ENCODE results near the gene CHST8.

Gene CHST8

DNA sequence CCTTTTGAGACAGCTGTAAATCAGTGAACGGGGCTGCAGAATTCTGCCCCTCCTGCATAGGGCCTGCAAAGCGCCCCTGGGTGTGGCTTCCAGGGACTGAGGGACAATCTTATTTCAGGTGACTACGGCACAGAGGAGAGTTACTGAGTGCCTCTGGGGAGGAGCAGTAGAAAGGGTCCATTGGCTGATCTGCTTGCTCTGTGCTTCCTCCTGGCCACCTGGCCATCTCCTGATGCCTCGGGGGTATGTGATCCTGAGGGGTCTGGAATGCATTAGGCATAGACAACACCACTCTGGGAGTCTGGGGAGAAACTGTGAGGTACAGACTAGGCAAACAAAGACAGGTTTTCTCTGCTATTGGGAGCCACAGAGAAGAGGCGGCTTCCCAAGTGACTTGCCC lies 177.7 kb downstream of the CHST8 start:
- DNase-seq (ENCODE audit: extremely low spot score, insufficient read length, low read depth) (no peak), FAIRE-seq (no peak)

DNA sequence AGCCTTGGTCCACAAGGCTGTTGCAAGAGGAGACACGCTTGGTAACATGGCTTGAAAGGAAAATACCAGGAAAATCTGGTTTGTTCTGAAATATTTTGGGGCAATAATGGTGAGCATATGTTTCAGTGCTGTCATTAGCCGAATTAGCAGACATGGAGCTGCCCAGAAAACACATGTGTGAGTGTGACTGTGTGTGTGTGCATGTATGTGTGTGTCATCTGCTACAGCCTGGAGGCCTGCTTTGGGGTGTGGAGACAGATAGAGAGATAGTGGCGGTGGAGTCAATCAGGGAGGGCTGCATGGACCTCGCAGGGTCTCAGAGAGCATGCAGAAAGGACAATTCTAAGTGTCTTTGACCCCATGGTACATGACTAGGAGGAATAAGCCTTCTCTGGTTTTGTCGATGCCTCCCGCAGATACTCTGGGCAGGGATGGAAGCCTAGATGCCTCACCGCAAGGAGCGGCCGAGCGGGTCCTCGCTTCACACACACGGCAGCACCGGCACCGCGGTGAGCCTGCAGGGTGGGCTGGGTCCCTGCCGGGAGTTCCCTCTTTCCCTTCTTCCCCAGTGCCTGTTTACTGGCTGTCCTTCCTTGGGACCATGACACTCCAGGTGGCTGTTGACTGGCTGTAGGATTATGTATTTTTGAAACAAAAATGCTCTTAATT lies 178.4 kb downstream of the CHST8 start:
- FAIRE-seq: no peak

DNA sequence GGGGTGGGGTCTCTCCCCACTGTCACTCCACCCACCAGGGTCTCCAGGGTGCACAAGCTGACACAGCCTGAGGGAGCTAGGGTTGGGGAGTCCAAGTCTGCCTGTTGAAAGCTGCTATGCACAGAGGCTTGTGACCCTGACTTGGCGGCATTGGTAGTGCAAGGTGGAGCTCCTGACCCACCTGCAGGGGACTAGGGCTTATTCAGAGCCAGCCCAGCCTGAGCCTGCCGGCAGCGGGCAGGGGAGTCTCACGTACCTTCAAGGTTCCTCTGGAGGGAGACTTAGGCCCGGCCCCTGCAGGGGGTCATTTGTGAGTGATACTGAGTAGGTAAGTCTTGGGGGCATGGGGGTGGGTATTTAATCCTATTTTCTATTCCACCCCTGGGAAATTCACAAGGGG lies 179.7 kb downstream of the CHST8 start:
- FAIRE-seq: no peak
- DNase-seq (ENCODE audit: extremely low spot score, insufficient read length, low read depth): no peak

More for the DNA sequence above, 178.4 kb downstream of the CHST8 start:
- DNase-seq (ENCODE audit: extremely low spot score, insufficient read length, low read depth): no peak

DNA sequence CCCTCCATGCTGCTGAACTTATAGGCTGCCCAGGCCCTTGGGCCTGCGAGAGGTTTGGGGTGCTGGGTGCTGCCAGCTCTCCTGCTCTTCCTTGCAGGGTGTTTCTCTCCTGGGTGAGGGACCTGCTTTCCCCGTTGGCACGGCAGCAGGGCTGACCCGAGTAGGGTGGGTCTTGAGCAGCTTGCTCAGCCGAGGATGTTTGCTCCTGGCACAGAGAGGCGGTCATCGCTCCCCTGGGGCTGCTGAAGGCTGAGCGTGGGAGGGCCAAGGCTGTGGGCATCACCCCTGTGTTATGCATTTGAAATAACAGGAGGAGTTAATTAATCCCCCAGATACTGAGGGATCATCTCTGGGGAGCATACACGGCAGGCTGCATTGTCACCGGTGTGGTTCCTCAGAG lies 180.2 kb downstream of the CHST8 start:
- no peak for FAIRE-seq
- DNase-seq (ENCODE audit: extremely low spot score, insufficient read length, low read depth): no peak

DNA sequence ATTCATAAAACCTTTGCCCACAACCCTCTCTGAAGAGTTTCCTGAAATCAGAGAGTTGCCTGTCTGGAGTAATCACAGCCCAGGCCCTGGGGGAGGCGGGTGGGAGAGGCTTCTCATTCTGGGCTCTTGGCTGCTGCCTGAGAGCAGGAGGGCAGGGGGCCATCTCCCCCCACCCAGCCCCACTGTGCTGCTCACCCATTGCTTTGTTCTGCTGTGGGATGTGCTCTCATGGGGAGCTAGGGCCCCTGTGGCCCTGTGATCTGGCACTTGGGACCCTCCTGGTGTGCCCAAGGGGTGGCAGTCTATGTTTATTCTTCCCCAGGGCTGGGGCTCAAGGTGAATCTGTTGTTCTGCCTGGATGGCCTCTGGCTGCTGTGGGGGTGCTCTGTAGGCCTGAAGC lies 181.0 kb downstream of the CHST8 start:
- no peak for FAIRE-seq

DNA sequence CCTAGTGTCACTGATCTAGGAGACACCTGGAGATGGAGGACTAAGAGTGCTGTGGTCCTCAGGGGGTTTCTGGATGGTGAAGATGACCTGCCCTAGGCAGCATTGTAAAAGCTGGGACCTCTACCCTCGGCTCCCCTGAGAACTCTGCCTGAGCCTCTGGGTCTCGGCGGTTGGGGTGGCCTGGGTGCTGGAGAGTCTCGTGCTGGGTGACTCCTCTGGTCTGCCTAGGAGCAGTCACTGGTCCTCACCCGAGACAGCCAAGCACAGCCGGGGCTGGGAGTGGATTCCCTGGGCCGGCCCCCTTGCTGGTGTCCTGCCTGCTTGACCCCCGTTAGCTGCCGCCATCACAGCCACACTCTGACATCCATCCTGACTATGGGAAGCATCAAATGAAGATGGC lies 181.6 kb downstream of the CHST8 start:
- DNase-seq (ENCODE audit: extremely low spot score, insufficient read length, low read depth) (no peak), FAIRE-seq (no peak)

More for the DNA sequence above, 181.0 kb downstream of the CHST8 start:
- DNase-seq (ENCODE audit: extremely low spot score, insufficient read length, low read depth): no peak

DNA sequence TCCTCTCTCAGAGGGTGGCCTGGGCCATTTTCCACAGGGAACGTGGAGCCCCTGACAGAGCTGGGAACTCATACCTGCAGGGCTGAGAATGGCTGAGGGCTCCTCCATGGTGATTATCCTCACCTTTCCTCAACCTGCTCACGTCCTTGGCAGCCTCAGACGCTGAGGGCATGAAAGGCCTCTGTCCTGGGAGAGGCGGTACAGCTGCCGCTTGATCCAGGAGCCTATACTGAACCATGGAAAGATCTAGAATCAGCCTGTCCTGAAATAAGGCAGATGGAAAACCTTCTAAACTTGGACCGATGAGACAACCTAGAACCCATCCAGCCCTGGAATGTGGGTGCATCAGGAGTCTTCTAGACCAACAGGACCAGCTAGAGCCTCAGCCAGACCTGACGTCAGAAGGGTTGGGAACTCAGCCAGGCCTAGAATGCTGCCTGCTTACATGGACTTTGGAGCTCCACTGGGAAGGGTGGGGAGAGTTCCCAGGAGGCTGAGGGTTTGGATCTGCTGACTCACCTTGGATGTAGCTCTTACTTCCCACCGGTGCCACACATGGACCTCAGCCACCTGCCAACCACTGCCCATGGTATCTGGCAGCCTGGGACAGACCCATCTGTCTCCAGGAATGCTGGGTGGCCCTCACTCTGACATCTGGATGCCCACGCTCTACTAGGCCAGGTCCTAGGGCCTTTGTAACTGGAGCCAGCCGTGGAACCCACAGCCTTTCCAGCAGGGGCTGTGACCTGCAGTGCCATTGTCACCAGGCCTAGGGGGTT lies 182.5 kb downstream of the CHST8 start:
- DNase-seq (ENCODE audit: extremely low spot score, insufficient read length, low read depth) (no peak), FAIRE-seq (no peak)

DNA sequence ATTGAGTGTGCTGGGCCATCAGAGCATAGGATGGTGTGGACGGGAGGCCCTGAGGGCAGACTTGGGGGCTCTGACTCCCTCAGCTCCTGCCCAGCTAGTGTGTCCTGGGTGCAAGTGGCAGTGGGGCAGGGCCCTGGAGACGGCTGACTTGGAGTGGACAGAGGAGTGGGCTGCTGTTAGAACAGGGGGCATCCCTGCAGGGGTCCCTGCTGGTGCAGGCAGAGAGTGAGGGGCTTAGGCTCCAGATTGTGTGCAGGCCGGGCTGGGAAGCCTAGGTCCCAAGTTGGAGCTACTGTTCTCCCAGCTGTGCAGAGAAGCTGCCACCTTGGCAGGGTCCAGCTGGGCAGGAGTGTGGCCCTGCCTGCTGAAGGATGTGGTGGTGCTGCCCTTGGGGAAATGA lies 183.6 kb downstream of the CHST8 start:
- DNase-seq (ENCODE audit: extremely low spot score, insufficient read length, low read depth): no peak
- no peak for FAIRE-seq

DNA sequence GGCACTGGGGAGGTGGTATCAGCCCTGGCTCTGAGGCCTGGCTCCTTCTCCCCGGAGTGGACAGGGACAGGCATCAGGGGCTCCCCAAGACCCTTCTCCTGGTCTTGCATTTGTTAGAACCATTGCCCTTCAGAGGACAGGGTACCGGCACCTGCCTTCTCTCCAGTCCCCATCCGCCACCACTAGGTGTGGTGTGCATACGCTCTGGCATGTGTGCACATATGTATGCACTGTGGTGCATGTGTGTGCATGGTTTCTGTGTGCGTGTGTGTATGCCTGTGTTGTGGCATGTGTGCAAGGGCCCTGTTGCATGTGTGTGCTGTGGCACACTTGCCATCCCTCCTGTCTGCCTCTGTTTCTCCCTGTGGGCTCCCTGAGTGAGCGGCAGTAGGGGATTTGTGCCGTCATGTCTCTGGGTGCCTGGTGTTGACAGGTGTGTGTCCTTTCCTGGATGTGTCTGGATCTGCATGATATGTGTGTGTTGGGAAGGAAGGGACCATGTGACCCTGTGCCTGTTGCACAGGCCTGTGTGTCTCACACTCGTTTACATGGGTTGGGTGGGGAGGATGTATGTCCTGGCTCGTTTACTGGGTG lies 184.2 kb downstream of the CHST8 start:
- no peak for DNase-seq (ENCODE audit: extremely low spot score, insufficient read length, low read depth)
- FAIRE-seq: no peak

DNA sequence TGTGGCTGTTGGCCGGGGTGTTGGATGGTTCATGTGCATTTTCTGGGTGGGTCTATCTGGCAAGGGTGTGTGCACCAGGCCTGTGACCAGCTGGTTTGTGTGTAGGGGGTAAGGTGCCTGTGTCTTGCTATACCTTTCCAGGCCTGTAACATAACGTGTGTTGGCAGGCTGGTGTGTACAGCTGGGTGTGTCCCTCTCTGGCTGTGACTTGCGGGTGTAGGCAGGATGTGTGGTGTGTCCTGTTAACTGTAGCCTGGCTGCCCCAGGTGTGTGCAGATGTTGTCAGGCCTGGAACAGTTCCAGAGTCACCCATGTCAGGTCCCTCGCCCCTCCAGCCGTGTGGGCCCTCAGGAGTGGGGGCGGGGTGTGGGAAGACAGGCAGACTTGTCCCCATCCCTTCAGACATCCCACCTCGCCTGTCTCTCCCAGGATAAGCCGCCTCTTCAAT lies 184.7 kb downstream of the CHST8 start:
- DNase-seq (ENCODE audit: extremely low spot score, insufficient read length, low read depth) (no peak), FAIRE-seq (no peak)

DNA sequence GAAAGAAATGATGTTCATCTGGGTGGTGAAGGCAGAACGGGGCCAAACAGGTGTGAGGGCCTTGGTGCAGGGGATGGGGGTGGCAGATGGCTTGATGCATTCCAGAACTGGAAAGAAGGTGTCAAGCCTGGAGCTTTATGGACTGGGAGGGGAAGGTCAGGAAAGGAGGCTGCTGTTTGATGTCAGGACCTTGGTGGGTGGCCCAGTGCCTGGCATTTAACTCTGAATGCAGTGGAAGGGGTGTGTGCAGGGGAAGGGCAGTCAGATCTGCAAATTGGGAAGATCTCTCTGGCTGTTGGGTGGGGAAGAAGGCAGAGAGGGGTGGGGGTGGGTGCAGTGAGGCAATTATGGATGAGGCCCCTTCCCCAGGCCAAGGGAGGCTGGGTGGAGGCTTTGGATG lies 186.6 kb downstream of the CHST8 start:
- DNase-seq (ENCODE audit: extremely low spot score, insufficient read length, low read depth) (no peak), FAIRE-seq (no peak)

DNA sequence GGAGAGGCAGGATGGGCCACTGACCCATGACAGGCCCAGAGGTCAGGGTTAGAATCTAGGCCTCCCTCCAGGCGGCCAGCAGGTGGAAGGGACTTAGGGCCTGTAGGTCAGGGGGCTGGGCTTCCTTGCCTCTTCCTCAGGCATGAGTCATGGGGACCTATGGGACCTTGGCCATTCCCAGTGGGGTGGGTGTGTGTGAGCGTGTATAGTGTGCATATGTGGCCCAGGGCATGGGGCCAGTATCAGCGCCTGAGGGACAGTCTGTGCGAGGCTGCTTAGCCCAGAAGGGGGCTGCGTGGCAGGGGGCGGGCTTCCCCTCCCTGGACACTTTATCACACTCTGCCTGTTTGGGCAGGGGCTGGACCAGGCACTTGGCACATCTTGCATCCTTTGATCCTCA lies 188.2 kb downstream of the CHST8 start:
- FAIRE-seq (no peak), DNase-seq (ENCODE audit: extremely low spot score, insufficient read length, low read depth) (no peak)

DNA sequence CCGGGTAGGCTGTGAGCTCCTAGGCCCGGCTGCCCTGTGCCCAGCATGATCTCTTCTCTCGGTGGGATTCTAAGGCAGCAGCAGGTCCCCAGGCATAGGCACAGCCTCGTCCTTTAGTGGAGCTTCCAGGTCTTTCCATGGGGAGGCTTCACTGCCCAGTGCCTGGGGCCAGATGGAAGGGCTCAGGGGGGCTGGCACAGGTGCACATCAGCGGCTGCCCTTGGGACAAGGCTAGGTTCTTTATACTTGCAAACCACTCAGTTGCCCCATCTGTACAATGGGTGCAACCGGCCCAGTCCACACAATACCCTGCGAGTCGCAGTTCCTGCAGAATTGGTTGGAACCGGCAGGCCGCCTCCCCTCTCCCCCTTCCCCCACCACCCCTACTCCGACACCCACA lies 189.1 kb downstream of the CHST8 start:
- no peak for DNase-seq (ENCODE audit: extremely low spot score, insufficient read length, low read depth)
- FAIRE-seq: no peak

DNA sequence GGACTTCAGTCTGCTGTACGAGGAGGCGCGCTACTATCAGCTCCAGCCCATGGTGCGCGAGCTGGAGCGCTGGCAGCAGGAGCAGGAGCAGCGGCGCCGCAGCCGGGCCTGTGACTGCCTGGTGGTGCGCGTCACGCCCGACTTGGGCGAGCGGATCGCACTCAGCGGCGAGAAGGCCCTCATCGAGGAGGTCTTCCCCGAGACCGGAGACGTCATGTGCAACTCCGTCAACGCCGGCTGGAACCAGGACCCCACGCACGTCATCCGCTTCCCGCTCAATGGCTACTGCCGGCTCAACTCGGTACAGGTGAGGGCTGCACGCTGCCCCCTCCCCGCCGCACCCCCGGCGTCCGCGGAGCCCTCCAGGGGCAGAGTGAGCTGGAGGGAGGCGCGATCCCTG lies 189.5 kb downstream of the CHST8 start:
- DNase-seq (ENCODE audit: extremely low spot score, insufficient read length, low read depth) (no peak), FAIRE-seq (no peak)

DNA sequence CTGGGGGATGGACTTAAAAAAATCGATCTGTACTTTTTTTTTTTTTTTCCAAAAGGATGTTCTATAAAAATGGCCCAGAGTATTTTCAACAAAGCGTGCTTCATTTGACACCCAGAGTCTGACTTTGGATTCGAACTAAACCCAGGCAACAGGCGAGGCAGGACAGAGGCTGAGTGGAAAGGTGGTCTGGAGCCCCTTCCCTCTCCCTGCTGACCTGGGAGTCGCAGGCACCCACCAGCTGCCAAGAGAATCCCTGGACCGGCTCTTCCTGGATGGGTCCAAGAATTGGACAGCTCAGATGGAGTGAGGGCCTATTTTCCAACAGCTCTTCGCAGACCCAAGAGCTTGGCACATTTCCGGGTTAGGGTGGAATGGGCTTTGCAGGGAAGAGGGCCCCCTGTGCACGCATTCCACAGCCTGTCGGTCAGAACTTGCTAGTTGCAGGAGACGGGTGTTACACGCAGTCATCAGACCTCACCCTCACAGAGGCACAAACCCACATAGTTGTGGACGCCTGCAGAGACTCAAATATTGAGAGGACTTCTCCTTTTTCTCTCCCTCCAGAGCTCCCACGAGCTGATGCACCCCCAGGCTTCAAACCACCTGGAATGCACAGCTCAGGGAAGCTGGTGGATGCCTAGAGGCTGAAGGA lies 190.1 kb downstream of the CHST8 start:
- DNase-seq (ENCODE audit: extremely low spot score, insufficient read length, low read depth) (no peak), FAIRE-seq (no peak)

DNA sequence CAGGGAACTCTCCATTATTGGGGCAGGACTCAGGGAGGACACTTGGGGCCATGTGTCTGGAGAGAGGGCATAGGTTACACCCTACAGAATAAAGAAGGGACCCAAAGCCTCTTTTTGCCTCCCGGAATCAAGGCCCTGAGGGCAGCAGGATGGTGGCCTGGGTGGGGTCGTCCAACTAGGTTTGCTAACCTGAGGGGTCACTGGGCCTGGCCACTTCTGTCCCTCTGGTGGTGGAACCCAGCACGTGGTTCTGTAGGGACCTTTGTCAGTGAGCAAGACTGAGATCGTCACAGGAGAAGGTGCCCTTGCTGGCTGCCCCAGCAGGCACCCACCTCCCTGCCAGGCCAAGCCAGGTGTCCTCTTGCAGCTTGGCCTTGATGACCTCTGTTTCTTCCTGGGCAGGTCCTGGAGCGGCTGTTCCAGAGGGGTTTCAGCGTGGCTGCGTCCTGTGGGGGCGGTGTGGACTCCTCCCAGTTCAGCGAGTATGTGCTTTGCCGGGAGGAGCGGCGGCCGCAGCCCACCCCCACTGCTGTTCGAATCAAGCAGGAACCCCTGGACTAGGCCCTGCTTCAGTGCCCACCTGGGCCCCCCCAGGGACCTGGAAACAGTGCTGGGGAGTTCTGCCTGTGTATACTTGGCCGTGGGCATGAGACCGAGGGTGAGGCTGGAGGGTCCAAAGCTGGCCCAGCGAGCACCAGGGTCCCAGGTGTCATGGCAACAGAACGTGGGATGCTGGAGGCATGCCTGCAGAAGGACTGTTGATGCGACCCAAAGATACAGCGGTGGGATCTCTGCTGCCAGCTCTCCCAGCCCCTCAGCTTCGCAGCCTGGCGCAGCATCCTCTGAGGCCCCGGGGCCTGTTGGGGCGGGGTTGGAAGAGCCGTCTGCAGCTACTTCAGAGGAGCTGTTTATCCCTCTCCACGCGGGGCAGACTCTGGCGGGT lies 190.9 kb downstream of the CHST8 start:
- DNase-seq (ENCODE audit: extremely low spot score, insufficient read length, low read depth) (no peak), FAIRE-seq (no peak)

DNA sequence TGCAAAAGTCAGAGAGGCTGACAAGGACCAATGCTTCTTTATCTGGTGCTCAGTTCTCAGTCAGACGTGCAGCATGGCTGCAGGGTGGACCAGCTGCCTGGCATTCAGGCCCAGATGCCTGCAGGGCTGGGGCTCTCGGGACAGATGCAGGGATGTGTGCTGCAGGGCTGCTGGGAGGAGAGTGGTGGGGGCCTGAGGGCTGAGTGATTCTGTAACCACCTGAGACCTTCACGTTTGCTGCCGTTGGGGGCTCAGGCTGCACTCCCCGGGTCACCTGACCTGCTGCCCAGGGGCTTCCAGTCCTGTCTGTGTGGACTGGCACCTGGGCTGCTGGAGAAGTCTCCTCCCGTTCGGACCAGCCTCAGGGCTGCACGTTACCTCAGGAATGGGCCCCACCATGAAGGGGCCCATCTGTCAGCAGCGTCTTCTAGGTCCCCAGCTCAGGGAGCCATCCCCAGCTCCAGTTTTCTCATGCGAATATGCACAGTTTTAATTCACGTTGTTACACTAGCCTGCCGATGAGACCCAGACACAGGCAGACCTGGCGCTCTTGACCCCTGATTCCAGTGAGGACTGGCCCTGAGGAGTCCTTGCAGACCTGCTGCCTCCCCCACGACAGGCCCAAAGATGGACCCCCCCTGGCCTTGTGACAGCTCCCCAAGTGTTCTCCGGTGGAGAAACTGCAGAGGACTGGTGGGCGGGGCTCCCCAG lies 191.8 kb downstream of the CHST8 start:
- no peak for FAIRE-seq
- no peak for DNase-seq (ENCODE audit: extremely low spot score, insufficient read length, low read depth)

DNA sequence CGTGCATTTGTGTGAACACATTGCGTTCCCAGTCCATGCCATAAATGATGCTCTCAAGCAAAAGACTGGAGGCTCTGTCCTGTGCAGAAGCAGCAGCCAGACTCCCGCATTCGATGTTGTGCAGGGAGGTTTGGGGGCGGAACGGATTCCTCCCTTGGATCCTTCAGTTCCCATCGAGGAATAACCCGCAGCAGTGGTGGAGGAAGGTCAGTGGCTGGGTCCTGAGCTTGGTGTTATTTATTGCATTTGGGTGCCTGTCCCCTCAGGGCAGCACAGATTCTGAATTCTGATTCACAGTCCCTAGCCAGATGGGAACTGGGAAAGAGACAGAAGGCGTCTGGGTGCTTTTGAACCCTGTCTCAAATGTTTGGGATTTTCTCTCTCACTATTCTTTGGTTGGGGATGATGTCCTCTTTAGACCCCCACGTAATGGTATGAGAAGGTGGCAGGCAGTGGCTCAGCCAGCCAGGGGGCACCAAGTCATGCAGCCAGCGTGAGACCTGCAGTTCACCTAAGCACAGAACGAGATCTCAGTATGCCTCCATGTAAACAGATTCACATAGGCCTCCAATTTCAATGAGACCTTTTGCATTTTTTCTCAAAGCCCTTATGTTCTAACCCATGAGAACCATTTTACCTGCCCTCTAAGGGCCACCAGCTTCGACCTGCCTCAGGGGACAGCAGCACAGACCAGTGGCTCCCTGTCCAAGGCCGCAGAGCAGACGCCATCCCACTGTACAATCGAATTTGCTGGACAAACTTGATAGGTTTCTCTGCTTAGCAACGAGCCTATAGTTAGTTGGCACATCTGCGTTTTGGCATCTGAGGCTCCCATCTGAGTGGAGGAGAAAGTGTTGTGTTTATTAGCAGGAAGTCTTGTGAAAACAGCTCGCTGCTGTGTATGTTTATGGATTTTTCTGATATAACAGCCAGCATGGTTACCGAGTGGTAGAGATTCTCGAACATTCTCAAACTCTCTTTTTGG lies 192.7 kb downstream of the CHST8 start:
- no peak for FAIRE-seq
- DNase-seq (ENCODE audit: extremely low spot score, insufficient read length, low read depth): no peak

Data from GM18507 (cell line).